GM12878 (cell line): ENCODE data around the gene WDR31.

ENCODE experiments used
- CTCF ChIP-seq, 3 experiments: IDR thresholded peaks in 2 of 3; conservative IDR thresholded peaks in 1 of 3; 2 replicates each; pipeline ENCODE4 v1.5.1; 2011; ENCODE audit warnings: low read depth in 3 of 3, low read length in 3 of 3, mild to moderate bottlenecking in 3 of 3, control low read depth in 2 of 3, moderate library complexity in 2 of 3, inconsistent platforms in 1 of 3, mixed read lengths in 1 of 3; ENCODE audit not compliant: control insufficient read depth in 2 of 3, insufficient read depth in 1 of 3; ENCODE audit errors: extremely low read depth in 1 of 3
- SPI1 ChIP-seq: IDR thresholded peaks from 2 replicates; pipeline ENCODE4 v1.6.1; 2011; ENCODE audit warnings: low read depth, mild to moderate bottlenecking, low read length, moderate library complexity, borderline replicate concordance; ENCODE audit not compliant: insufficient read depth

DNA sequence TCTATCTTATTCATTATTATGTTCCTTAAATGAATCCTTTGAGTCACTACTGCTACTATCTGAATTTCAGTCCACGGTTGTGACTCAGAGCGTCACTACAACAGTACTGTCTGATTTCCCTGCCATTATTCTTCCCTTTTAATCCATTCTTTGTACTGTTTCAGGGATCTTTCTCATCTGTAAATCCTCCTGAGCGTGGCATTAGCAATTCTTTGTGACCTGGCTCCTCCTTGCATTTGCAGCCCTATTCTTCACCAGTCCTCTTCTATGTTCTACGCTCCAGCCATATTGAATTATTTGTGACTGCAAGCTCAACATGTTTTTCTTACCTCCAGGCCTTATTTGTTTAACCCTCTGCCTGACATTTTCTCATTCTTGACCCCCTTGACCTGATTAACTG, 58.7 kb downstream of the WDR31 start:
- TF ChIP-seq CTCF (IDR thresholded peaks at IDR 0.05 in 2 of 3, conservative IDR thresholded peaks at IDR 0.05 in 1 of 3; ENCODE audit: control insufficient read depth in 2 of 3, extremely low read depth in 1 of 3, insufficient read depth in 1 of 3, low read depth in 3 of 3, low read length in 3 of 3) (no peak), SPI1 (no peak)
